ENCODE results near the gene RCAN2. TPM values are rescaled to one million over a fixed set of nuclear protein-coding genes. Genes with fewer than 3 reads are reported as not detected.

Gene RCAN2
- total RNA-seq, 1 donor from 2014 or later, result 4.6 TPM

GRCh38 chr6:46370622-46371021 is 120.6 kb downstream of the RCAN2 start:
- TF ChIP-seq CTCF (conservative IDR thresholded peaks at IDR 0.05), result no peak
- Mint-ChIP-seq H3K9me3 (peaks cover 12% of the 10 kb centered on the region), H3K27me3 (no peaks in the 10 kb centered on the region), H3K36me3 (no peaks in the 10 kb centered on the region), H3K27ac (no peak overlapping the region), H3K4me3 (no peak overlapping the region), H3K4me1 (ENCODE audit: unreplicated experiment) (peaks cover 4% of the 10 kb centered on the region)
- no peak for DNase-seq (ENCODE audit: extremely low spot score, unreplicated experiment)

GRCh38 chr6:46368169-46368536 is 123.1 kb downstream of the RCAN2 start:
- Mint-ChIP-seq H3K4me3 (no peak overlapping the region), H3K27me3 (no peaks in the 10 kb centered on the region), H3K36me3 (no peaks in the 10 kb centered on the region), H3K4me1 (ENCODE audit: unreplicated experiment) (peaks cover 4% of the 10 kb centered on the region), H3K27ac (no peak overlapping the region), H3K9me3 (peaks cover 12% of the 10 kb centered on the region)
- TF ChIP-seq CTCF (conservative IDR thresholded peaks at IDR 0.05), result no peak
- no peak for DNase-seq (ENCODE audit: extremely low spot score, unreplicated experiment)

- no peak for DNase-seq (ENCODE audit: extremely low spot score, unreplicated experiment)
- Mint-ChIP-seq H3K4me1 (ENCODE audit: unreplicated experiment) (peaks cover 4% of the 10 kb centered on the region), H3K27ac (peak overlapping the region; percentile 32), H3K9me3 (peaks cover 12% of the 10 kb centered on the region), H3K36me3 (no peaks in the 10 kb centered on the region), H3K27me3 (no peaks in the 10 kb centered on the region), H3K4me3 (no peak overlapping the region)
- TF ChIP-seq CTCF (conservative IDR thresholded peaks at IDR 0.05), result no peak
Measured at GRCh38 chr6:46367354-46368168, 123.7 kb downstream of the RCAN2 start.

GRCh38 chr6:46366190-46366900 is 124.9 kb downstream of the RCAN2 start:
- DNase-seq (ENCODE audit: extremely low spot score, unreplicated experiment), result no peak
- Mint-ChIP-seq H3K27me3 (no peaks in the 10 kb centered on the region), H3K4me3 (no peak overlapping the region), H3K27ac (peak overlapping the region; percentile 20), H3K4me1 (ENCODE audit: unreplicated experiment) (peaks cover 4% of the 10 kb centered on the region), H3K36me3 (no peaks in the 10 kb centered on the region), H3K9me3 (peaks cover 12% of the 10 kb centered on the region)
- no peak for TF ChIP-seq CTCF (conservative IDR thresholded peaks at IDR 0.05)

GRCh38 chr6:46357591-46357990 is 133.7 kb downstream of the RCAN2 start:
- H3K4me1 Mint-ChIP-seq (ENCODE audit: unreplicated experiment), result peaks cover 5% of the 10 kb centered on the region
- DNase-seq (ENCODE audit: extremely low spot score, unreplicated experiment), result no peak
- H3K4me3 Mint-ChIP-seq, result no peak overlapping the region
- no peaks in the 10 kb centered on the region for H3K9me3 Mint-ChIP-seq
- H3K27me3 Mint-ChIP-seq, result no peaks in the 10 kb centered on the region
- peaks cover 4% of the 10 kb centered on the region for H3K36me3 Mint-ChIP-seq
- no peak for TF ChIP-seq CTCF (conservative IDR thresholded peaks at IDR 0.05)
- no peak overlapping the region for H3K27ac Mint-ChIP-seq

All from type B pancreatic cell (in vitro differentiated cells).